GM12892 (cell line): ENCODE results near the gene KCNT2.

Experiments
- POLR2A ChIP-seq: IDR thresholded peaks from 2 replicates; pipeline ENCODE4 v1.6.1; 2011; ENCODE audit warnings: low read depth, low read length, control low read depth
- POLR2AphosphoS5 ChIP-seq: IDR thresholded peaks from 2 replicates; pipeline ENCODE4 v1.6.1; 2011; ENCODE audit warnings: low read depth, low read length, control low read depth
- TAF1 ChIP-seq: IDR thresholded peaks from 2 replicates; pipeline ENCODE4 v1.6.1; 2011; ENCODE audit warnings: low read depth, mild to moderate bottlenecking, control low read depth, low read length, borderline replicate concordance

GRCh38 chr1:196400478-196401451 lies 207.5 kb downstream of the KCNT2 start:
- TF ChIP-seq POLR2A (no peak), POLR2AphosphoS5 (no peak), TAF1 (no peak)
